ENCODE data around the gene SLC24A3.

Gene SLC24A3

GRCh38 chr20:19524691-19525090 lies 312.2 kb downstream of the SLC24A3 start:
- no peak for TF ChIP-seq ZNF565 (CRISPR knock-in tag; conservative IDR thresholded peaks at IDR 0.05; ENCODE audit: low read depth)
- TF ChIP-seq CSRNP3 (CRISPR knock-in tag; IDR thresholded peaks at IDR 0.05), result no peak
- no peak for TF ChIP-seq OSR1 (CRISPR knock-in tag; IDR thresholded peaks at IDR 0.05)
- no peak for TF ChIP-seq TCF4 (CRISPR knock-in tag; IDR thresholded peaks at IDR 0.05; ENCODE audit: borderline replicate concordance)
- TF ChIP-seq ZFP3 (CRISPR knock-in tag; IDR thresholded peaks at IDR 0.05), result no peak
- no peak for TF ChIP-seq ZC3H10 (CRISPR knock-in tag; IDR thresholded peaks at IDR 0.05)
- TF ChIP-seq TSHZ2 (CRISPR knock-in tag; IDR thresholded peaks at IDR 0.05), result no peak
- no peak for TF ChIP-seq CSDC2 (CRISPR knock-in tag; IDR thresholded peaks at IDR 0.05)
- TF ChIP-seq CREB5 (CRISPR knock-in tag; IDR thresholded peaks at IDR 0.05; ENCODE audit: low read depth), result no peak
- TF ChIP-seq ZNF8 (CRISPR knock-in tag; IDR thresholded peaks at IDR 0.05), result no peak
- TF ChIP-seq ESRRG (CRISPR knock-in tag; IDR thresholded peaks at IDR 0.05), result no peak
- TF ChIP-seq PATZ1 (CRISPR knock-in tag; IDR thresholded peaks at IDR 0.05; ENCODE audit: borderline replicate concordance), result no peak
- no peak for TF ChIP-seq SNAI2 (CRISPR knock-in tag; IDR thresholded peaks at IDR 0.05)
- no peak for ATAC-seq

- TF ChIP-seq TOX (CRISPR knock-in tag; IDR thresholded peaks at IDR 0.05; ENCODE audit: borderline replicate concordance) (no peak), ARNTL (CRISPR knock-in tag; IDR thresholded peaks at IDR 0.05; ENCODE audit: borderline replicate concordance, low read depth) (no peak), POU6F1 (CRISPR knock-in tag; IDR thresholded peaks at IDR 0.05; ENCODE audit: borderline replicate concordance, low read depth) (no peak), CREB5 (CRISPR knock-in tag; IDR thresholded peaks at IDR 0.05; ENCODE audit: low read depth) (no peak), TSHZ2 (CRISPR knock-in tag; IDR thresholded peaks at IDR 0.05) (no peak), ZFP30 (CRISPR knock-in tag; IDR thresholded peaks at IDR 0.05) (no peak), ZFP3 (CRISPR knock-in tag; IDR thresholded peaks at IDR 0.05) (no peak), PATZ1 (CRISPR knock-in tag; IDR thresholded peaks at IDR 0.05; ENCODE audit: borderline replicate concordance) (no peak), TCF4 (CRISPR knock-in tag; IDR thresholded peaks at IDR 0.05; ENCODE audit: borderline replicate concordance) (no peak), ZNF565 (CRISPR knock-in tag; conservative IDR thresholded peaks at IDR 0.05; ENCODE audit: low read depth) (no peak)
- no peak for ATAC-seq
Observed at GRCh38 chr20:19527509-19527908, 315.1 kb downstream of the SLC24A3 start.
